Psoas muscle (tissue), 8 donors: ENCODE measurements around the gene ADIPOR2. TPM values are rescaled to one million over a fixed set of nuclear protein-coding genes. Genes with fewer than 3 reads are reported as not detected.
"Not testable (repeated sequence)": the region's sequence is repeated elsewhere in the genome, so short reads cannot be mapped to it uniquely, and the experiment has no call there.

ENCODE experiments used
- ATAC-seq, 4 donors: fragments of 200-7000 bp; cut with Tn5 transposase; one replicate each; pipeline ENCODE4 v1.9.1; 2020; ENCODE audit warnings: moderate library complexity in 3 of 4, mild to moderate bottlenecking in 2 of 4
- DNase-seq, 2 donors: peaks; one replicate each; pipeline ENCODE4 v3.0.0-alpha.2; 2020
- H3K27ac ChIP-seq: fragments of 200-600 bp; one replicate; pipeline ENCODE4 v1.8.0; 2022
- H3K27me3 ChIP-seq, 3 donors: fragments of 200-600 bp in 1 of 3; one replicate each; pipeline versions ENCODE4 v1.6.1 to v1.8.0; 2013 to 2022; ENCODE audit warnings: low read length in 2 of 3, mild to moderate bottlenecking in 2 of 3, moderate library complexity in 1 of 3; ENCODE audit not compliant: insufficient read depth in 3 of 3
- H3K36me3 ChIP-seq, 2 donors: fragments of 200-600 bp in 1 of 2; one replicate each; pipeline versions ENCODE4 v1.6.1 to v1.8.0; 2013 to 2022; ENCODE audit warnings: low read depth in 1 of 2, mild to moderate bottlenecking in 1 of 2, moderate library complexity in 1 of 2; ENCODE audit not compliant: insufficient read depth in 1 of 2
- H3K4me1 ChIP-seq: fragments of 200-600 bp; one replicate; pipeline ENCODE4 v1.8.0; 2022
- H3K4me3 ChIP-seq: fragments of 200-600 bp; one replicate; pipeline ENCODE4 v1.8.0; 2022; ENCODE audit warnings: mild to moderate bottlenecking
- H3K9me3 ChIP-seq: fragments of 200-600 bp; one replicate; pipeline ENCODE4 v1.8.0; 2022
- WGBS, 3 donors: extraction: QIAGEN DNeasy Blood & Tissue Kit; methylation state at CpG; one replicate each; pipeline versions ENCODE4 v1.1.6 to v1.1.7; 2013; 5-methylcytosine and 5-hydroxymethylcytosine counted together
- intact Hi-C, 2 donors: fragments of 100-400 bp; cut with DNase I; formaldehyde crosslinking; loops; one replicate each; pipeline versions ENCODE4 v1.11.0 to v1.14.2; 2022
- polyA plus RNA-seq, 3 donors: library from polyadenylated mRNA; stranded (reverse); fragments of 200-250 nt; gene quantifications; one replicate each; pipeline ENCODE4 v1.2.3, GENCODE V29; 2013
- total RNA-seq, 4 donors: library from RNA; stranded (reverse); fragmentation: NEBNext Ultra II Directional in 2 of 4; extraction: Animal tissue kit (Norgen Biotek cat#: 25700) in 2 of 4; gene quantifications; one replicate each; pipeline versions ENCODE4 v1.2.1 to v1.2.4, GENCODE V29; 2021 to 2023
- TF ChIP-seq, protein P1 (sequence below): fragments of 200-600 bp; IDR thresholded peaks from one replicate; pipeline ENCODE4 v1.8.0; 2022; ENCODE audit warnings: antibody characterized with exemption
- donor health status: healthy with polysubstance abuse.
- donor health status: DM: no; HTN: no; CAD: no; lungs with moderate emphysema.
- donor health status: Bipolar disorder and iron deficiency.
- donor health status: healthy.
- donor health status: DM: yes; HTN: yes; CAD: no.
- donor health status: DM: no; HTN: no; CAD: no.
- donor health status: DM: no; HTN: no; CAD: no.
- donor health status: DM: yes; HTN: yes; CAD: no.

Gene ADIPOR2
- total and polyA plus RNA-seq, 7 donors, result 28.6 to 52.1 (median 44.2) TPM

DNA sequence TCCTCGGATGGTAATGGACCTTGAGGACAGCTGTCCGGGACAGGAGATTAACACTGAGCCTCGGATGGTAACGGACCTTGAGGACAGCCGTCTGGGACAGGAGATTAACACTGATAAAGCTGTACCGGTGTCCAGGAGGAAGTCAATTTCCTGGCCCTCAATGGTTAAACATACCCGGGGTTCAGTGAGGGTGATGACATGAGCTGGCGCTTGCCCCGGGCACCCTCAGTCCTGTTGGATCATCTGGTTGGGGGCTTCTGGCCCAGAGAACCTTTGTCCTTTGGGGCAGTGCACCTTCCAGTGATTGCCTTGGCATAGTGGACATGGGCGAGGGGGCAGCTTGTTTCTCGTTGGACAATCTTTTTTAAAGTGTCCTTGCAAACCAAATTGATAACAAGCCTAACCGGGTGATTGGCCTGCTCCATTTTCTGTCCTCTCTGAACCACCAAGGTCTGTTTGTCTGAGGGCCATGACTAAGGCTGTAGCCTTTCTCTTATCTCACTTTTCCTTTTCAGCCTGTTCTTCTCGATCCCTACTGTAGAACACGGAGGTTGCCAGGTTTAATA, 23.0 kb downstream of the ADIPOR2 start:
- H3K4me3 ChIP-seq, H3K27ac ChIP-seq, intact Hi-C loops, H3K9me3 ChIP-seq, DNase-seq, H3K36me3 ChIP-seq, H3K27me3 ChIP-seq: not testable (repeated sequence)
- ATAC-seq, result peak in 1 of 4 donors; percentile 62
- 59 to 74% (median 65%) methylated on average over 14 of the region's 14 CpGs for WGBS, 3 donors
- H3K4me1 ChIP-seq, result peaks cover 33% of the 10 kb centered on the region

DNA sequence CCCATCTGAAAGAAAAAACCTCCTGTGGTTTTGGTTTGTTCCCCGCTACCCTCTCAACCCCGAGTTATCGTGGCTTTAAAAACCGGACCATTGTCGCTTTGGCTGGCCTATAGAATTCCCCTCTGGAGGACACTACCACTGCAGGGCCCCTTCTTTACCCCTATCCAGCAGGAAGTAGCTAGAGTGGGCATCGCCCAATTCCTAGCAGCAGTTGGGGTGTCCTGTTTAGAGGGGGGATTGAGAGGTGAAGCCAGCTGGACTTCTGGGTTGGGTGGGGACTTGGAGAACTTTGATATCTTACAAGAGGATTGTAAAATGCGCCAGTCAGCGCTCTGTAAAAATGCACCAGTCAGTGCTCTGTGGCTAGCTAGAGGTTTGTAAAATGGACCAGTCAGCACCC, 24.6 kb downstream of the ADIPOR2 start:
- H3K4me1 ChIP-seq, result peaks cover 49% of the 10 kb centered on the region
- intact Hi-C loops, result not testable (repeated sequence)

DNA sequence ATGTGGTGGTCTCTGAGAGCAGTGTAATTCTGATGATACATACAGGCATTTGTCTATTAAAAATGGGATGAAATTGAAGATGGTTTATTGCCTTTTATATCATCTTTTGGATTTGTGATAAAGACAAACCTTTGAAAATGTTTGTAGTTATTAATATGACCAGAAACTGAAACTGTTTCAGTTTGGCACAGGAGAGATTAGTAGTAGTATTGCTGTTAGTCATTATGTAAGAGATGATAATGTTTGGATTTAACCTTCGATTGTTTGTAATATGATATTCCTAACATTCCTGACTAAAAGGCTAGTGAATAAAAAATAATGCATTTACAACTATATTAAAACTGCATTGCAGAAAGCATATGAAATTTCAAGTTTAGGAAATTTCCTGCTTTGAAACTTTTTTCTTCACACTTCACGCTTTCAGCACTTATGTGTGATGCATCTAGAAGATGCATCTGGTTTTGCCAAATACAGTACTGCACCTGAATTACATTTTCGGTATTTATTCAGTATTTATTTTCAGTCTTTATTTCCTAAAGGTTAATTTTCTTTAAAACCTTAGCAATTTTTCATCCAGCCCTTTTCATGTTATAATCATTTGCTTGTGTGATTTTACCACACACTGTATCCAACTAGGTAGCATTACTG, 25.5 kb downstream of the ADIPOR2 start:
- DNase-seq, result no peak
- intact Hi-C loops, result no loop called here
- peak overlapping the region; percentile 44 for H3K27ac ChIP-seq

More for the DNA sequence above, 24.6 kb downstream of the ADIPOR2 start:
- not testable (repeated sequence) for DNase-seq, H3K27ac ChIP-seq, H3K9me3 ChIP-seq, ATAC-seq, H3K4me3 ChIP-seq, H3K36me3 ChIP-seq, H3K27me3 ChIP-seq
- WGBS, 3 donors, result 97 to 99% (median 98%) methylated on average over 8 of the region's 8 CpGs

DNA sequence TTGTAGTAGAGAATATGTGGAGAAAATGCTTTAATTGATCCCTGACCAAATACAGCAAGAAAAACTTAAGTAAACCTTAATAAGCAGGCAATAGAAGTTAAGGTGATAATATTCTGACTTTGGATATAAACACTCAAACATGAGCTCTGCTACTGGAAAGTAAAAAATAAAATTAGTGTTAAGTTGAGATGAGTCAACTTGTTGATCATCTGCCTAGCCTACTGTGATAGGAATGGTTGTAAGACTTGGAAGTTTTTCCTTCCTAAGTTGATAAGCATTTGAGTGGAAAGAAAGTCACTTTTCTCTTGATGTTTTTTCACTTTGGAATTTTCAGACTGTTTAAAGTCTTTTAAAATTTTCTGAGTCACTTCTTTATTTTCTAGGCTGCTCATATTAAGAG, 26.0 kb downstream of the ADIPOR2 start:
- no peaks in the 10 kb centered on the region for H3K9me3 ChIP-seq
- peak overlapping the region; percentile 44 for H3K27ac ChIP-seq
- H3K4me3 ChIP-seq, result no peak overlapping the region
- intact Hi-C loops, result no loop called here
- no peak for DNase-seq
- TF ChIP-seq, protein P1, sequence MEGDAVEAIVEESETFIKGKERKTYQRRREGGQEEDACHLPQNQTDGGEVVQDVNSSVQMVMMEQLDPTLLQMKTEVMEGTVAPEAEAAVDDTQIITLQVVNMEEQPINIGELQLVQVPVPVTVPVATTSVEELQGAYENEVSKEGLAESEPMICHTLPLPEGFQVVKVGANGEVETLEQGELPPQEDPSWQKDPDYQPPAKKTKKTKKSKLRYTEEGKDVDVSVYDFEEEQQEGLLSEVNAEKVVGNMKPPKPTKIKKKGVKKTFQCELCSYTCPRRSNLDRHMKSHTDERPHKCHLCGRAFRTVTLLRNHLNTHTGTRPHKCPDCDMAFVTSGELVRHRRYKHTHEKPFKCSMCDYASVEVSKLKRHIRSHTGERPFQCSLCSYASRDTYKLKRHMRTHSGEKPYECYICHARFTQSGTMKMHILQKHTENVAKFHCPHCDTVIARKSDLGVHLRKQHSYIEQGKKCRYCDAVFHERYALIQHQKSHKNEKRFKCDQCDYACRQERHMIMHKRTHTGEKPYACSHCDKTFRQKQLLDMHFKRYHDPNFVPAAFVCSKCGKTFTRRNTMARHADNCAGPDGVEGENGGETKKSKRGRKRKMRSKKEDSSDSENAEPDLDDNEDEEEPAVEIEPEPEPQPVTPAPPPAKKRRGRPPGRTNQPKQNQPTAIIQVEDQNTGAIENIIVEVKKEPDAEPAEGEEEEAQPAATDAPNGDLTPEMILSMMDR, result no peak
- peaks cover 56% of the 10 kb centered on the region for H3K4me1 ChIP-seq
- ATAC-seq, result no peak
- no peaks in the 10 kb centered on the region for H3K36me3 ChIP-seq
- no peaks in the 10 kb centered on the region for H3K27me3 ChIP-seq

More for the DNA sequence above, 25.5 kb downstream of the ADIPOR2 start:
- no peak for ATAC-seq
- TF ChIP-seq, protein P1, result no peak
- Histone ChIP-seq H3K36me3 (no peaks in the 10 kb centered on the region), H3K27me3 (no peaks in the 10 kb centered on the region), H3K4me1 (peaks cover 55% of the 10 kb centered on the region), H3K9me3 (no peaks in the 10 kb centered on the region), H3K4me3 (no peak overlapping the region)
- 51 to 63% (median 54%) methylated on average over 3 of the region's 3 CpGs for WGBS, 3 donors

DNA sequence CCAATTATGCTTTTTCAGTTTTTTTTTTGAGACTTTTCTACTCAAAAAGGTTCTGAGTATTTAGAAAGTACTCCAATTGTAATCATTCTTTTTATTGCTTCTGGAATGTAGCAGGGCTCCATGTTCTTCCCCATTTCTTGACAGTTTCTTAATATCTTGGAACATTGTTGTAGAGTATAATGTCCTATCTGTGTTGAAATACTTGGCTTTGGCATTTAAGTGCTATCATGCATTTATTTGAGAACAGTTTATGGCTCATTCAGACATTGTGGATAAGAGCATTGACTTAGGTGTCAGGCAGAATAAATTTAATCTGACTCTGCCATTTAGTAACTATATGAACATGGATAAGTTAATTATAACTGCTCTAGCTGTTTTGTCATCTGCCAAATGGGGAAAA, 28.3 kb downstream of the ADIPOR2 start:
- ATAC-seq, result peak in 2 of 4 donors; percentile 14 to 42
- H3K27ac ChIP-seq, result peak overlapping the region; percentile 71

More for the DNA sequence above, 28.3 kb downstream of the ADIPOR2 start:
- H3K4me1 ChIP-seq, result peaks cover 71% of the 10 kb centered on the region
- intact Hi-C loops, result no loop called here
- no peak for DNase-seq
- no peaks in the 10 kb centered on the region for H3K36me3 ChIP-seq
- no peak overlapping the region for H3K4me3 ChIP-seq
- TF ChIP-seq, protein P1, result no peak
- H3K27me3 ChIP-seq, result no peaks in the 10 kb centered on the region
- H3K9me3 ChIP-seq, result no peaks in the 10 kb centered on the region
